CD4-positive, CD25-positive, alpha-beta regulatory T cell (primary cell): ENCODE measurements around the gene UGCG. TPM values are rescaled to one million over a fixed set of nuclear protein-coding genes. Genes with fewer than 3 reads are reported as not detected.

Source experiments
- ATAC-seq, 2 donors: fragments of 150-1000 bp; cut with Tn5 transposase; one replicate each; pipeline ENCODE4 v1.10.0; 2021; ENCODE audit warnings: low read depth in 2 of 2, moderate number of reproducible peaks in 2 of 2, moderate library complexity in 1 of 2
- DNase-seq, 3 donors: peaks; one replicate each; pipeline versions ENCODE4 v3.0.0 to v3.0.0-alpha.2; 2012 to 2022; ENCODE audit warnings: mixed read lengths in 1 of 3
- H3K27ac ChIP-seq: one replicate; pipeline ENCODE4 v1.7.0; 2013; ENCODE audit warnings: mild to moderate bottlenecking, low read length; ENCODE audit not compliant: insufficient read depth, poor library complexity, severe bottlenecking
- H3K27me3 ChIP-seq: one replicate; pipeline ENCODE4 v1.7.0; 2013; ENCODE audit warnings: low read length; ENCODE audit not compliant: control insufficient read depth, insufficient read depth
- H3K36me3 ChIP-seq: one replicate; pipeline ENCODE4 v1.7.0; 2013; ENCODE audit warnings: mild to moderate bottlenecking, low read length, moderate library complexity; ENCODE audit not compliant: control insufficient read depth, insufficient read depth
- H3K4me1 ChIP-seq: 2 replicates; pipeline ENCODE4 v1.7.0; 2013; ENCODE audit warnings: mild to moderate bottlenecking, low read length; ENCODE audit not compliant: insufficient read depth, control insufficient read depth, poor library complexity, severe bottlenecking
- H3K4me3 ChIP-seq: one replicate; pipeline ENCODE4 v1.7.0; 2013; ENCODE audit warnings: low read depth, mild to moderate bottlenecking, low read length, moderate library complexity
- H3K9me3 ChIP-seq, 2 experiments: 1 replicate in 1 of 2; 2 replicates in 1 of 2; pipeline ENCODE4 v1.7.0; 2013; ENCODE audit warnings: low read length in 2 of 2, mild to moderate bottlenecking in 1 of 2, moderate library complexity in 1 of 2; ENCODE audit not compliant: control insufficient read depth in 2 of 2
- H3K27ac Mint-ChIP-seq, 3 donors: one replicate each; pipeline ENCODE4 v1.8.0; 2020 to 2022; ENCODE audit warnings: mild to moderate bottlenecking in 3 of 3, mixed read lengths in 3 of 3, moderate library complexity in 2 of 3
- H3K27me3 Mint-ChIP-seq: one replicate; pipeline ENCODE4 v1.8.0; 2022; ENCODE audit warnings: mild to moderate bottlenecking, mixed read lengths
- H3K36me3 Mint-ChIP-seq: one replicate; pipeline ENCODE4 v1.8.0; 2020; ENCODE audit warnings: mixed read lengths
- H3K4me1 Mint-ChIP-seq, 4 donors: one replicate each; pipeline ENCODE4 v1.8.0; 2020 to 2022; ENCODE audit warnings: mixed read lengths in 4 of 4, mild to moderate bottlenecking in 1 of 4
- H3K4me3 Mint-ChIP-seq, 4 donors: one replicate each; pipeline ENCODE4 v1.8.0; 2020 to 2022; ENCODE audit warnings: mild to moderate bottlenecking in 4 of 4, mixed read lengths in 4 of 4, moderate library complexity in 3 of 4
- H3K9me3 Mint-ChIP-seq, 7 donors: one replicate each; pipeline ENCODE4 v1.8.0; 2020 to 2022; ENCODE audit warnings: mixed read lengths in 7 of 7, mild to moderate bottlenecking in 3 of 7, moderate library complexity in 2 of 7
- polyA plus RNA-seq, 4 donors: library from polyadenylated mRNA; unstranded; fragments of 300-500 nt; fragmentation: Illumina TruSeq; gene quantifications; one replicate each; pipeline ENCODE4 v1.2.3, GENCODE V29; 2021
- total RNA-seq: library from RNA; stranded (reverse); gene quantifications from one replicate; pipeline ENCODE4 v1.2.3, GENCODE V29; 2022

UGCG gene
- total and polyA plus RNA-seq, 5 donors from 2014 or later: 17.1 to 39.6 (median 22.4) TPM

- Histone ChIP-seq H3K4me1 (peaks cover 6% of the 10 kb centered on the region), H3K4me3 (no peak overlapping the region), H3K36me3 (no peaks in the 10 kb centered on the region), H3K9me3 (peaks cover 0 to 1% of the 10 kb centered on the region in 2 experiments), H3K27me3 (no peaks in the 10 kb centered on the region), H3K27ac (no peak overlapping the region)
- Mint-ChIP-seq H3K9me3 (peaks cover 0 to 3% (median 1%) of the 10 kb centered on the region in 7 donors), H3K4me3 (no peak overlapping the region), H3K27ac (peak overlapping the region in 1 of 3 donors; percentile 25), H3K36me3 (no peaks in the 10 kb centered on the region), H3K27me3 (peaks cover 4% of the 10 kb centered on the region), H3K4me1 (peaks cover 5 to 8% (median 6%) of the 10 kb centered on the region in 4 donors)
- no peak for ATAC-seq
- DNase-seq: no peak
Measured at GRCh38 chr9:111863636-111864035, 33.0 kb upstream of the UGCG start.

- Mint-ChIP-seq H3K27me3 (no peaks in the 10 kb centered on the region), H3K36me3 (no peaks in the 10 kb centered on the region), H3K4me3 (peak overlapping the region in 1 of 4 donors; percentile 6), H3K4me1 (peaks cover 5 to 20% (median 12%) of the 10 kb centered on the region in 4 donors), H3K9me3 (peaks cover 0 to 3% (median 0%) of the 10 kb centered on the region in 7 donors), H3K27ac (peak overlapping the region in 2 of 3 donors; percentile 4 to 28)
- Histone ChIP-seq H3K9me3 (peaks cover 0 to 1% of the 10 kb centered on the region in 2 experiments), H3K27ac (no peak overlapping the region), H3K27me3 (no peaks in the 10 kb centered on the region), H3K4me3 (peak overlapping the region; percentile 54), H3K4me1 (peaks cover 6% of the 10 kb centered on the region), H3K36me3 (no peaks in the 10 kb centered on the region)
- peak; percentile 95 to 96 for ATAC-seq
- peak in 2 of 3 donors; percentile 40 to 43 for DNase-seq
Measured at GRCh38 chr9:111866976-111867375, 29.6 kb upstream of the UGCG start.

- DNase-seq (no peak), ATAC-seq (no peak)
- Histone ChIP-seq H3K27ac (no peak overlapping the region), H3K4me3 (no peak overlapping the region), H3K36me3 (no peaks in the 10 kb centered on the region), H3K4me1 (peaks cover 6% of the 10 kb centered on the region), H3K27me3 (no peaks in the 10 kb centered on the region), H3K9me3 (no peaks in the 10 kb centered on the region)
- Mint-ChIP-seq H3K27ac (no peak overlapping the region), H3K9me3 (peaks cover 0 to 1% (median 0%) of the 10 kb centered on the region in 7 donors), H3K4me1 (peaks cover 5 to 20% (median 12%) of the 10 kb centered on the region in 4 donors), H3K27me3 (peaks cover 7% of the 10 kb centered on the region), H3K4me3 (no peak overlapping the region), H3K36me3 (no peaks in the 10 kb centered on the region)
Measured at GRCh38 chr9:111868475-111868874, 28.1 kb upstream of the UGCG start.

- peaks cover 0 to 2% (median 0%) of the 10 kb centered on the region in 7 donors for H3K9me3 Mint-ChIP-seq
- peak overlapping the region in 1 of 3 donors; percentile 42 for H3K27ac Mint-ChIP-seq
- Histone ChIP-seq H3K4me1 (peaks cover 6% of the 10 kb centered on the region), H3K9me3 (no peaks in the 10 kb centered on the region), H3K4me3 (no peak overlapping the region), H3K27me3 (no peaks in the 10 kb centered on the region), H3K27ac (no peak overlapping the region), H3K36me3 (no peaks in the 10 kb centered on the region)
- H3K27me3 Mint-ChIP-seq: peaks cover 7% of the 10 kb centered on the region
- peak overlapping the region in 1 of 4 donors; percentile 41 for H3K4me3 Mint-ChIP-seq
- H3K4me1 Mint-ChIP-seq: peaks cover 5 to 16% (median 11%) of the 10 kb centered on the region in 4 donors
- peaks cover 4% of the 10 kb centered on the region for H3K36me3 Mint-ChIP-seq
- ATAC-seq (no peak), DNase-seq (peak in 1 of 3 donors; percentile 14)
Measured at GRCh38 chr9:111870774-111871498, 25.7 kb upstream of the UGCG start.

GRCh38 chr9:111871499-111871855 is 25.1 kb upstream of the UGCG start:
- peaks cover 7% of the 10 kb centered on the region for H3K27me3 Mint-ChIP-seq
- peaks cover 4% of the 10 kb centered on the region for H3K36me3 Mint-ChIP-seq
- H3K27ac Mint-ChIP-seq: no peak overlapping the region
- ATAC-seq: no peak
- no peak overlapping the region for H3K4me3 Mint-ChIP-seq
- Histone ChIP-seq H3K4me1 (peaks cover 6% of the 10 kb centered on the region), H3K4me3 (no peak overlapping the region), H3K27me3 (no peaks in the 10 kb centered on the region), H3K27ac (no peak overlapping the region), H3K9me3 (no peaks in the 10 kb centered on the region), H3K36me3 (no peaks in the 10 kb centered on the region)
- DNase-seq: no peak
- H3K4me1 Mint-ChIP-seq: peaks cover 5 to 16% (median 11%) of the 10 kb centered on the region in 4 donors
- H3K9me3 Mint-ChIP-seq: peaks cover 0 to 4% (median 0%) of the 10 kb centered on the region in 7 donors

GRCh38 chr9:111872886-111873285 is 23.7 kb upstream of the UGCG start:
- Histone ChIP-seq H3K4me1 (no peaks in the 10 kb centered on the region), H3K27ac (no peak overlapping the region), H3K4me3 (no peak overlapping the region), H3K36me3 (no peaks in the 10 kb centered on the region), H3K27me3 (no peaks in the 10 kb centered on the region), H3K9me3 (no peaks in the 10 kb centered on the region)
- peaks cover 0 to 11% (median 7%) of the 10 kb centered on the region in 4 donors for H3K4me1 Mint-ChIP-seq
- peaks cover 4% of the 10 kb centered on the region for H3K36me3 Mint-ChIP-seq
- ATAC-seq (no peak), DNase-seq (no peak)
- peaks cover 7% of the 10 kb centered on the region for H3K27me3 Mint-ChIP-seq
- H3K4me3 Mint-ChIP-seq: no peak overlapping the region
- H3K27ac Mint-ChIP-seq: no peak overlapping the region
- peaks cover 0 to 4% (median 0%) of the 10 kb centered on the region in 7 donors for H3K9me3 Mint-ChIP-seq

GRCh38 chr9:111873901-111874300 is 22.7 kb upstream of the UGCG start:
- no peak overlapping the region for H3K4me3 ChIP-seq
- no peak overlapping the region for H3K27ac ChIP-seq
- DNase-seq (no peak), ATAC-seq (no peak)
- Mint-ChIP-seq H3K27me3 (peaks cover 9% of the 10 kb centered on the region), H3K27ac (no peak overlapping the region), H3K4me3 (no peak overlapping the region), H3K9me3 (peaks cover 0 to 4% (median 0%) of the 10 kb centered on the region in 7 donors), H3K4me1 (peaks cover 0 to 11% (median 7%) of the 10 kb centered on the region in 4 donors), H3K36me3 (peaks cover 4% of the 10 kb centered on the region)
- H3K4me1 ChIP-seq: no peaks in the 10 kb centered on the region
- H3K36me3 ChIP-seq: no peaks in the 10 kb centered on the region
- no peaks in the 10 kb centered on the region for H3K9me3 ChIP-seq
- H3K27me3 ChIP-seq: no peaks in the 10 kb centered on the region

GRCh38 chr9:111874500-111874899 is 22.1 kb upstream of the UGCG start:
- no peak overlapping the region for H3K27ac Mint-ChIP-seq
- Histone ChIP-seq H3K4me1 (no peaks in the 10 kb centered on the region), H3K27me3 (no peaks in the 10 kb centered on the region), H3K9me3 (no peaks in the 10 kb centered on the region), H3K36me3 (no peaks in the 10 kb centered on the region), H3K27ac (no peak overlapping the region), H3K4me3 (no peak overlapping the region)
- H3K36me3 Mint-ChIP-seq: peaks cover 4% of the 10 kb centered on the region
- H3K27me3 Mint-ChIP-seq: peaks cover 14% of the 10 kb centered on the region
- H3K9me3 Mint-ChIP-seq: peaks cover 0 to 4% (median 0%) of the 10 kb centered on the region in 7 donors
- DNase-seq (no peak), ATAC-seq (no peak)
- no peak overlapping the region for H3K4me3 Mint-ChIP-seq
- H3K4me1 Mint-ChIP-seq: peaks cover 0 to 11% (median 7%) of the 10 kb centered on the region in 4 donors
